GM23338 (cell line): ENCODE measurements around the gene PCOLCE2. TPM values are rescaled to one million over a fixed set of nuclear protein-coding genes. Genes with fewer than 3 reads are reported as not detected.

Experiments
- ATAC-seq: fragments of 200-7000 bp; cut with Tn5 transposase; 3 replicates; pipeline ENCODE4 v1.9.1; 2020
- DNase-seq: peaks from one replicate; pipeline ENCODE4 v3.0.0-alpha.2; 2015; ENCODE audit warnings: low spot score
- H2AFZ ChIP-seq: fragments of 200-600 bp; sonication (generic); 2 replicates; pipeline ENCODE4 v1.8.0; 2016; ENCODE audit warnings: antibody characterized with exemption, mild to moderate bottlenecking, moderate library complexity
- H3F3A ChIP-seq: fragments of 200-600 bp; sonication (generic); replicated peaks from 2 replicates; pipeline ENCODE4 v1.8.0; 2017; ENCODE audit warnings: antibody characterized with exemption, mixed run types, low read depth
- H3K27ac ChIP-seq: fragments of 200-600 bp; sonication (generic); 2 replicates; pipeline ENCODE4 v1.6.1; 2016; ENCODE audit warnings: low read depth
- H3K27me3 ChIP-seq: fragments of 200-600 bp; sonication (generic); 2 replicates; pipeline ENCODE4 v1.8.0; 2016; ENCODE audit warnings: mild to moderate bottlenecking, mixed run types, moderate library complexity; ENCODE audit not compliant: insufficient read depth
- H3K36me3 ChIP-seq: fragments of 200-600 bp; sonication (generic); 2 replicates; pipeline ENCODE4 v1.8.0; 2016; ENCODE audit warnings: mild to moderate bottlenecking; ENCODE audit not compliant: insufficient read depth
- H3K4me1 ChIP-seq: fragments of 200-600 bp; sonication (generic); 2 replicates; pipeline ENCODE4 v1.8.0; 2016; ENCODE audit warnings: mild to moderate bottlenecking, moderate library complexity; ENCODE audit not compliant: insufficient read depth
- H3K4me2 ChIP-seq: fragments of 200-600 bp; sonication (generic); 2 replicates; pipeline ENCODE4 v1.7.1; 2017; ENCODE audit warnings: mixed run types
- H3K4me3 ChIP-seq: fragments of 200-600 bp; sonication (generic); 2 replicates; pipeline ENCODE4 v1.6.1; 2016; ENCODE audit warnings: mixed run types
- H3K79me2 ChIP-seq: fragments of 200-600 bp; sonication (generic); replicated peaks from 2 replicates; pipeline ENCODE4 v1.8.0; 2017; ENCODE audit warnings: mild to moderate bottlenecking; ENCODE audit not compliant: insufficient read depth
- H3K9me2 ChIP-seq: fragments of 200-600 bp; sonication (generic); 2 replicates; pipeline ENCODE4 v1.8.0; 2017; ENCODE audit not compliant: insufficient read depth
- H4K20me1 ChIP-seq: fragments of 200-600 bp; sonication (generic); replicated peaks from 2 replicates; pipeline ENCODE4 v1.8.0; 2017; ENCODE audit warnings: mild to moderate bottlenecking; ENCODE audit not compliant: insufficient read depth
- H3K27ac Mint-ChIP-seq: 2 replicates; pipeline ENCODE4 v1.8.0; 2020; ENCODE audit warnings: inconsistent platforms, mild to moderate bottlenecking, moderate library complexity, mixed read lengths
- H3K27me3 Mint-ChIP-seq: 3 replicates; pipeline ENCODE4 v1.8.0; 2022; ENCODE audit warnings: low read depth, mild to moderate bottlenecking, moderate library complexity, mixed read lengths, inconsistent platforms; ENCODE audit not compliant: insufficient read depth, poor library complexity
- H3K36me3 Mint-ChIP-seq: 3 replicates; pipeline ENCODE4 v1.8.0; 2021; ENCODE audit warnings: low read depth, mild to moderate bottlenecking, inconsistent platforms, moderate library complexity, mixed read lengths
- H3K4me1 Mint-ChIP-seq: 3 replicates; pipeline ENCODE4 v1.8.0; 2020; ENCODE audit warnings: mild to moderate bottlenecking, inconsistent platforms, mixed read lengths
- H3K4me3 Mint-ChIP-seq: 3 replicates; pipeline ENCODE4 v1.8.0; 2021; ENCODE audit warnings: moderate library complexity, mild to moderate bottlenecking, inconsistent platforms, mixed read lengths
- H3K9me3 Mint-ChIP-seq: 3 replicates; pipeline ENCODE4 v1.8.0; 2020; ENCODE audit warnings: moderate library complexity, mild to moderate bottlenecking, inconsistent platforms, mixed read lengths
- CREB1 ChIP-seq: fragments of 250-450 bp; sonication (Bioruptor Pico); IDR thresholded peaks from 2 replicates; pipeline ENCODE4 v1.5.0; 2020; ENCODE audit warnings: low read depth, mild to moderate bottlenecking, moderate library complexity
- EZH2 ChIP-seq: fragments of 200-600 bp; sonication (generic); IDR thresholded peaks from one replicate; pipeline ENCODE4 v1.8.0; 2017; ENCODE audit warnings: antibody characterized with exemption, mild to moderate bottlenecking, low read depth; ENCODE audit not compliant: unreplicated experiment
- EZH2phosphoT487 ChIP-seq: fragments of 200-600 bp; sonication (generic); IDR thresholded peaks from one replicate; pipeline ENCODE4 v1.8.1; 2018; ENCODE audit warnings: antibody characterized with exemption; ENCODE audit not compliant: unreplicated experiment
- JUNB ChIP-seq: IDR thresholded peaks from one replicate; pipeline ENCODE4 v1.6.1; 2016; ENCODE audit warnings: antibody characterized with exemption; ENCODE audit not compliant: unreplicated experiment
- NANOG ChIP-seq: IDR thresholded peaks from 2 replicates; pipeline ENCODE4 v1.6.1; 2016; ENCODE audit warnings: antibody characterized with exemption, borderline replicate concordance
- POLR2AphosphoS5 ChIP-seq: IDR thresholded peaks from 2 replicates; pipeline ENCODE4 v1.6.1; 2016; ENCODE audit warnings: antibody characterized with exemption, low read depth
- ZNF331 ChIP-seq: fragments of 250-450 bp; sonication (Bioruptor Pico); IDR thresholded peaks from 2 replicates; pipeline ENCODE4 v1.5.0; 2020; ENCODE audit warnings: low read depth, mild to moderate bottlenecking, moderate library complexity
- polyA plus RNA-seq: library from polyadenylated mRNA; unstranded; fragments of >200 nt; fragmentation: Nextera tagmentation; extraction: Ambion mirVana; gene quantifications from 2 replicates; pipeline ENCODE4 v1.2.1, GENCODE V29; 2016
- total RNA-seq: library from RNA; depleted of rRNA; stranded (reverse); fragments of >200 nt; shearing (Covaris generic); gene quantifications from 2 replicates; pipeline ENCODE4 v1.2.3, GENCODE V29; 2014
- TF ChIP-seq, protein P1 (sequence below): fragments of 250-450 bp; sonication (Bioruptor Pico); IDR thresholded peaks from 2 replicates; pipeline ENCODE4 v1.5.0; 2020; ENCODE audit warnings: mild to moderate bottlenecking, moderate library complexity
- TF ChIP-seq, protein P2 (sequence below), 2 experiments: fragments of 200-600 bp in 1 of 2; sonication (generic) in 1 of 2; conservative IDR thresholded peaks; 2 replicates each; pipeline versions ENCODE4 v1.5.1 to v1.6.1; 2016 to 2017; ENCODE audit warnings: antibody characterized with exemption in 2 of 2, low read depth in 2 of 2, mild to moderate bottlenecking in 2 of 2, moderate library complexity in 1 of 2

PCOLCE2 gene
- total and polyA plus RNA-seq, 2 experiments from 2014 or later = 17.7 to 22.6 TPM

DNA sequence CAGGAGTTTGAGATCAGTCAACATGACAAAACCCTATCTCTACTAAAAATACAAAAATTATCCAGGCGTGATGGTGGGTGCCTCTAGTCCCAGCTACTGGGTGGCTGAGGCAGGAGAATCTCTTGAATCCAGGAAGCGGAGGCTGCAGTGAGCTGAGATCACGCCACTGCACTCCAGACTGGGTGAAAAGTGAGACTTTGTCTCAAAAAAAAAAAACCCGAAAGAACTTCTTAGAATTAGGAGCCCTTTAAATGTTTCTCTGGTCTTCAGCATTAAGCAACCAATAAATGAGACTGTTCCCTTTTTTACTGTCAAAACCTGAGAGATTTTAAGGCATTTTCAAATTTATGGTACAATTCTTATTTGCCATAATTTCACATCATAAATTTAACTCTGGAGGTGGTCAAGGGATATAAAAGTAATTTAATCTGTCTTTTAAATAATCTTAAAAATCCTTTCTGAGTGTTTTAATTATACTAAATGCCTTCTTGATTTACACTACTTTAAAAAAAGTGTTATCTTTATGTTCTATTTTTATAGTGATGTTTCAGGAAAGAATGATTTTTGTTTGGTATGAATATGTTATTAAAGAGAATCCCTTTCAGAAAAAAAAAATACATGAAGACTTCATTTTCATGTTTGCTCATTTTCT is 10.1 kb downstream of the PCOLCE2 start (continued):
- TF ChIP-seq, protein P1, sequence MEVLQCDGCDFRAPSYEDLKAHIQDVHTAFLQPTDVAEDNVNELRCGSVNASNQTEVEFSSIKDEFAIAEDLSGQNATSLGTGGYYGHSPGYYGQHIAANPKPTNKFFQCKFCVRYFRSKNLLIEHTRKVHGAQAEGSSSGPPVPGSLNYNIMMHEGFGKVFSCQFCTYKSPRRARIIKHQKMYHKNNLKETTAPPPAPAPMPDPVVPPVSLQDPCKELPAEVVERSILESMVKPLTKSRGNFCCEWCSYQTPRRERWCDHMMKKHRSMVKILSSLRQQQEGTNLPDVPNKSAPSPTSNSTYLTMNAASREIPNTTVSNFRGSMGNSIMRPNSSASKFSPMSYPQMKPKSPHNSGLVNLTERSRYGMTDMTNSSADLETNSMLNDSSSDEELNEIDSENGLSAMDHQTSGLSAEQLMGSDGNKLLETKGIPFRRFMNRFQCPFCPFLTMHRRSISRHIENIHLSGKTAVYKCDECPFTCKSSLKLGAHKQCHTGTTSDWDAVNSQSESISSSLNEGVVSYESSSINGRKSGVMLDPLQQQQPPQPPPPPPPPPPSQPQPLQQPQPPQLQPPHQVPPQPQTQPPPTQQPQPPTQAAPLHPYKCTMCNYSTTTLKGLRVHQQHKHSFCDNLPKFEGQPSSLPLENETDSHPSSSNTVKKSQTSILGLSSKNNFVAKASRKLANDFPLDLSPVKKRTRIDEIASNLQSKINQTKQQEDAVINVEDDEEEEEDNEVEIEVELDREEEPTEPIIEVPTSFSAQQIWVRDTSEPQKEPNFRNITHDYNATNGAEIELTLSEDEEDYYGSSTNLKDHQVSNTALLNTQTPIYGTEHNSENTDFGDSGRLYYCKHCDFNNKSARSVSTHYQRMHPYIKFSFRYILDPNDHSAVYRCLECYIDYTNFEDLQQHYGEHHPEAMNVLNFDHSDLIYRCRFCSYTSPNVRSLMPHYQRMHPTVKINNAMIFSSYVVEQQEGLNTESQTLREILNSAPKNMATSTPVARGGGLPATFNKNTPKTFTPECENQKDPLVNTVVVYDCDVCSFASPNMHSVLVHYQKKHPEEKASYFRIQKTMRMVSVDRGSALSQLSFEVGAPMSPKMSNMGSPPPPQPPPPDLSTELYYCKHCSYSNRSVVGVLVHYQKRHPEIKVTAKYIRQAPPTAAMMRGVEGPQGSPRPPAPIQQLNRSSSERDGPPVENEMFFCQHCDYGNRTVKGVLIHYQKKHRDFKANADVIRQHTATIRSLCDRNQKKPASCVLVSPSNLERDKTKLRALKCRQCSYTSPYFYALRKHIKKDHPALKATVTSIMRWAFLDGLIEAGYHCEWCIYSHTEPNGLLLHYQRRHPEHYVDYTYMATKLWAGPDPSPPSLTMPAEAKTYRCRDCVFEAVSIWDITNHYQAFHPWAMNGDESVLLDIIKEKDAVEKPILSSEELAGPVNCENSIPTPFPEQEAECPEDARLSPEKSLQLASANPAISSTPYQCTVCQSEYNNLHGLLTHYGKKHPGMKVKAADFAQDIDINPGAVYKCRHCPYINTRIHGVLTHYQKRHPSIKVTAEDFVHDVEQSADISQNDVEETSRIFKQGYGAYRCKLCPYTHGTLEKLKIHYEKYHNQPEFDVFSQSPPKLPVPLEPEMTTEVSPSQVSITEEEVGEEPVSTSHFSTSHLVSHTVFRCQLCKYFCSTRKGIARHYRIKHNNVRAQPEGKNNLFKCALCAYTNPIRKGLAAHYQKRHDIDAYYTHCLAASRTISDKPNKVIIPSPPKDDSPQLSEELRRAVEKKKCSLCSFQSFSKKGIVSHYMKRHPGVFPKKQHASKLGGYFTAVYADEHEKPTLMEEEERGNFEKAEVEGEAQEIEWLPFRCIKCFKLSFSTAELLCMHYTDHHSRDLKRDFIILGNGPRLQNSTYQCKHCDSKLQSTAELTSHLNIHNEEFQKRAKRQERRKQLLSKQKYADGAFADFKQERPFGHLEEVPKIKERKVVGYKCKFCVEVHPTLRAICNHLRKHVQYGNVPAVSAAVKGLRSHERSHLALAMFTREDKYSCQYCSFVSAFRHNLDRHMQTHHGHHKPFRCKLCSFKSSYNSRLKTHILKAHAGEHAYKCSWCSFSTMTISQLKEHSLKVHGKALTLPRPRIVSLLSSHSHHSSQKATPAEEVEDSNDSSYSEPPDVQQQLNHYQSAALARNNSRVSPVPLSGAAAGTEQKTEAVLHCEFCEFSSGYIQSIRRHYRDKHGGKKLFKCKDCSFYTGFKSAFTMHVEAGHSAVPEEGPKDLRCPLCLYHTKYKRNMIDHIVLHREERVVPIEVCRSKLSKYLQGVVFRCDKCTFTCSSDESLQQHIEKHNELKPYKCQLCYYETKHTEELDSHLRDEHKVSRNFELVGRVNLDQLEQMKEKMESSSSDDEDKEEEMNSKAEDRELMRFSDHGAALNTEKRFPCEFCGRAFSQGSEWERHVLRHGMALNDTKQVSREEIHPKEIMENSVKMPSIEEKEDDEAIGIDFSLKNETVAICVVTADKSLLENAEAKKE = no peak
- TF ChIP-seq, protein P2, sequence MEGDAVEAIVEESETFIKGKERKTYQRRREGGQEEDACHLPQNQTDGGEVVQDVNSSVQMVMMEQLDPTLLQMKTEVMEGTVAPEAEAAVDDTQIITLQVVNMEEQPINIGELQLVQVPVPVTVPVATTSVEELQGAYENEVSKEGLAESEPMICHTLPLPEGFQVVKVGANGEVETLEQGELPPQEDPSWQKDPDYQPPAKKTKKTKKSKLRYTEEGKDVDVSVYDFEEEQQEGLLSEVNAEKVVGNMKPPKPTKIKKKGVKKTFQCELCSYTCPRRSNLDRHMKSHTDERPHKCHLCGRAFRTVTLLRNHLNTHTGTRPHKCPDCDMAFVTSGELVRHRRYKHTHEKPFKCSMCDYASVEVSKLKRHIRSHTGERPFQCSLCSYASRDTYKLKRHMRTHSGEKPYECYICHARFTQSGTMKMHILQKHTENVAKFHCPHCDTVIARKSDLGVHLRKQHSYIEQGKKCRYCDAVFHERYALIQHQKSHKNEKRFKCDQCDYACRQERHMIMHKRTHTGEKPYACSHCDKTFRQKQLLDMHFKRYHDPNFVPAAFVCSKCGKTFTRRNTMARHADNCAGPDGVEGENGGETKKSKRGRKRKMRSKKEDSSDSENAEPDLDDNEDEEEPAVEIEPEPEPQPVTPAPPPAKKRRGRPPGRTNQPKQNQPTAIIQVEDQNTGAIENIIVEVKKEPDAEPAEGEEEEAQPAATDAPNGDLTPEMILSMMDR (conservative IDR thresholded peaks at IDR 0.05; ENCODE audit: low read depth in 2 of 2) = no peak
- no peak for TF ChIP-seq NANOG
- TF ChIP-seq EZH2 = no peak
- no peak for TF ChIP-seq POLR2AphosphoS5
- TF ChIP-seq JUNB = no peak
- TF ChIP-seq EZH2phosphoT487 = no peak

DNA sequence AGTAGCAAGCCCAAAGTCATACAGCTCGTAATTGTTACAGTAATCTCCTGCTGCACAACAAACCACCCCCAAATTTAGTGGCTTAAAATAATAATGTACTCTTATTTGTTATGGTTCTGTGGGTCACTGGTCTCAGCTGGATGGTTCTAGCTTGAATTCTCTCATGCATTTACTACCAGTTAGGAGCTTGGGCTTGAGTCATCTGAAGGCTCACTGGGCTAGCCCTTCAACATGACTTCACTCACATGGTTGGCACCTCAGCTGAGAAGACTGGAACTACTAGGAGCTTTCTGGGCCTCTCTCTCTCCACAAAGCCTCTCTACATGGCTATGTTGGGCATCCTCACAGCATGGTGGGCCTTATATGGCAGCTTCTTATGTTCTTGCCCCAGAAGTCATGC is 12.5 kb downstream of the PCOLCE2 start:
- Histone ChIP-seq H4K20me1 (no peaks in the 10 kb centered on the region), H3K4me1 (no peaks in the 10 kb centered on the region), H2AFZ (no peak overlapping the region), H3K27ac (no peak overlapping the region), H3K9me2 (peaks cover 4% of the 10 kb centered on the region; the same call in 1 of the 2 replicates), H3K4me2 (no peak overlapping the region), H3K79me2 (no peaks in the 10 kb centered on the region), H3K27me3 (no peaks in the 10 kb centered on the region), H3F3A (no peaks in the 10 kb centered on the region), H3K4me3 (no peak overlapping the region), H3K36me3 (no peaks in the 10 kb centered on the region)
- Mint-ChIP-seq H3K36me3 (no peaks in the 10 kb centered on the region), H3K9me3 (no peaks in the 10 kb centered on the region), H3K4me1 (peaks cover 2% of the 10 kb centered on the region; the same call in 2 of the 3 replicates), H3K27me3 (peaks cover 2% of the 10 kb centered on the region), H3K4me3 (no peak overlapping the region), H3K27ac (no peak overlapping the region)
- ATAC-seq = no peak
- no peak for DNase-seq
- TF ChIP-seq JUNB (no peak), ZNF331 (CRISPR knock-in tag) (no peak), CREB1 (no peak), EZH2phosphoT487 (no peak)
